Fibroblast of pulmonary artery (primary cell): ENCODE results near the gene SGK2.

Experiments used
- DNase-seq: peaks from one replicate; pipeline ENCODE4 v3.0.0-alpha.2; 2010; ENCODE audit warnings: low read depth
- H3K4me3 ChIP-seq: replicated peaks from 2 replicates; pipeline ENCODE4 v1.5.1; 2011; ENCODE audit warnings: low read depth, mild to moderate bottlenecking, control low read depth, low read length, moderate library complexity
- TF ChIP-seq, protein P1 (sequence below): IDR thresholded peaks from 2 replicates; pipeline ENCODE4 v1.5.1; 2011; ENCODE audit warnings: mild to moderate bottlenecking, control low read depth, low read length, inconsistent platforms; ENCODE audit errors: missing control alignments

Gene SGK2

DNA sequence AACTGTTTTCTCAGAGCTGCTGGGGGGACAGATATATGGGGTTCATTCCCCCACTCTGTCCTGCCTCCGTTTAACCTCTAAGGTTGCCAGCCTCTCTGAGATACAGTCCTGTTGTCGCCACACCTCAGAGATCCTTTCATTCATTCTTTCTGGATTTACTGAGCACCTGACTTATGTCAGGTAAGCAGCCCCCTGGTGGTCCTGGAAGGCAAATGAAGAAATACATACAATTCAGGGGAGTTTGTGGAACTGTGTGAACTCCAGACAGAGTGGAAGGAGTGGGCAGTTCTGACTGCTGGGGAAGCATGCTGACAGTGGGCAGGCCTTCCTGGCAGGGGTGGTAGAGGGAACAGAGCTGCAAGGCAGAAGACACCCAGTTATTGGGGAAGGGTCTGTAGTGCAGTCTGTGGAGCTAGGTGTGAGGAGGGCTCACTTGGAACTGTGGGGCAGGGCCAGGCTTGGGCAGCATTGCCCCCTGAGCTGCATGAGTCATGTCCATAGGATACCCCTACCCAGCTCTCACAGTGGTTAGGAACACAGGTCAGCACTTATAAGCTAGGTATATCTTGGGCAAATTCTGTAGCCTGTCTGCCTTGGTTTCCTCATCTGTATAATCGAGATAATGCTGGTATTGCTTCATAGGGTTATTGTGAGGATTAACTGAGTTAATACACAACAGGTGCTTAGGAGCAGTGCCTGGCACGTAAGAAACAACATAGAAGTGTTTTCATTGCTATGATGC lies 12.8 kb upstream of the SGK2 start:
- no peak overlapping the region for H3K4me3 ChIP-seq
- no peak for DNase-seq
- TF ChIP-seq, protein P1, sequence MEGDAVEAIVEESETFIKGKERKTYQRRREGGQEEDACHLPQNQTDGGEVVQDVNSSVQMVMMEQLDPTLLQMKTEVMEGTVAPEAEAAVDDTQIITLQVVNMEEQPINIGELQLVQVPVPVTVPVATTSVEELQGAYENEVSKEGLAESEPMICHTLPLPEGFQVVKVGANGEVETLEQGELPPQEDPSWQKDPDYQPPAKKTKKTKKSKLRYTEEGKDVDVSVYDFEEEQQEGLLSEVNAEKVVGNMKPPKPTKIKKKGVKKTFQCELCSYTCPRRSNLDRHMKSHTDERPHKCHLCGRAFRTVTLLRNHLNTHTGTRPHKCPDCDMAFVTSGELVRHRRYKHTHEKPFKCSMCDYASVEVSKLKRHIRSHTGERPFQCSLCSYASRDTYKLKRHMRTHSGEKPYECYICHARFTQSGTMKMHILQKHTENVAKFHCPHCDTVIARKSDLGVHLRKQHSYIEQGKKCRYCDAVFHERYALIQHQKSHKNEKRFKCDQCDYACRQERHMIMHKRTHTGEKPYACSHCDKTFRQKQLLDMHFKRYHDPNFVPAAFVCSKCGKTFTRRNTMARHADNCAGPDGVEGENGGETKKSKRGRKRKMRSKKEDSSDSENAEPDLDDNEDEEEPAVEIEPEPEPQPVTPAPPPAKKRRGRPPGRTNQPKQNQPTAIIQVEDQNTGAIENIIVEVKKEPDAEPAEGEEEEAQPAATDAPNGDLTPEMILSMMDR, result no peak

DNA sequence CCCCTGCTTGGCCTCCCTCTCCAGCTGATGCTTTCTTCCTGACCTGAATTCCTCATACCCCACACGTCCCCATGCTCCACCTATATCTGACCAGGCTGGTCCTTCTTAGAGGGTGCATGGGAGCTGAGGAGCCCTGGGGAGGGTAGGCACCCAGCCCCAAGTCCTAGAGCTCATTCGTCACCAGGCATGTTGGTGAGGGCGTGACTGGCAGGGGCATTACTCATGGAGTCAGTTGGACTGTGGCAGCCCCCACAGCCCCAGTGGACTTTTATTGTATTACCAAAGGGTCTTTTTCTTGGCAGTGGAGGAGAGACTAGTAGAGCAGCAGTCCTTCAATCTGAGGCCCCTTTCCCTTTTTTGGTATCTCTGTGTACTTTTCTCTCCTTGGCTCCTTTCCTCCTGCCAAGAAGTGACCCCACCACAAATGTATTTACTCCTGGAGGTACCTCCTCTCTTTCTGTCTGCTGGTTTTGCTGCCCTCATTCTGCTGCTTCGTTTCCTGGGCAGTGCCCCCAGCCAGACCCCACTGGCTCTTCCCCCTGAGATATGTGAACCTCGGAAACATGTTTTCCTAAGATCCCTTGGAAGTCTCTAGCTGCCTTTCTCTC lies 10.4 kb upstream of the SGK2 start:
- H3K4me3 ChIP-seq, result no peak overlapping the region
- DNase-seq, result no peak
- TF ChIP-seq, protein P1, result no peak

DNA sequence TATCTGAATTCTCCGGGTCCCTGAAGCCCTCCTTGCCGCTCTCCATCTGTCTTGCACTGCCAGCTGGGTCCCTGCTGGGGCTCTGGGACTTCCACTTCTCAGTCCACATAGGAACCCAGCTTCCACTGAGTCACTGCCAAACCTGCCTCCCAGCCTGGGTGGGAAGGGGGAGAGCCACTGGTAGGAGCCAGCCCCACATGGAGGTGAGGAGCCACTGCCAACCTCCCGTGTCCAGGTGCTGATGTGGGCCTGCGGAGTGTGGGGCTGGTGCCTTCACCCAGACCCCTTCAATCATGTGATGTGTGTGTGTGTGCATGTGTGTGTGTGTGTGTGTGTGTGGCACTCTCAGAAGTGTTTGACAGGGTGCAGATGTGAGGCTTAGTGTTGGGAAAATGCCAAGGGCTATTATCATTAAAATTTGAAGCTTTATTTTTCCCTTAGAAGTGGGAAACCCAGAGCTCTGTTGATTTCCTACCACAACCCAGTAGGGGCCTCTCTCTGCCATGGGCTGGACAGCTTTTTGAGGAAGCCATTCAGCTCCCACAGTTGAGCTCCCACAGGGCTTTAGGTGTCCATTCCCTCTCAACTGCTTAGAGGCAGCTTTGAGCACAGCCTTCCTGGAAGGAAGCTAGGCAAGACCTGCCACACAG lies 9.3 kb upstream of the SGK2 start:
- TF ChIP-seq, protein P1, result no peak
- DNase-seq, result no peak
- no peak overlapping the region for H3K4me3 ChIP-seq

DNA sequence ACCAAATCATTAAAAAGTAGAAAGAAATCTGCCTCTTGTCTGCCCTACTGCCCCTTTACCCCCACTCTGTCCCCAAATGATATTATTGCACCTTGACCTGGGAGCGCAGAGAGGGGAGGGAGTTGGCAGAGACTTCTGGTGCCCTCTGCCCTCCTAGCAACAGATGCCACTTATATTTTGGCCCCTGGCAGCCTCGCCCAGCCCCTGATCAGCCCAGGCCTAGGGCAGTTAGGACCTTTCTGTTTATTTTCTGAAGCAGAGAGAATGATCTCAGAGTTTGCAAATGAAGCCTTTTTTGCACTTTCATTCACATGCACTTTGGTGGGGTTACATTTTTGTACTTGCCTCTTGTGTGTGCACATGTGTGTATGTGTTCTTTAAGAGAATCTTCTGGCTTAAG lies 8.4 kb upstream of the SGK2 start:
- no peak for DNase-seq
- no peak overlapping the region for H3K4me3 ChIP-seq
- TF ChIP-seq, protein P1, result no peak

DNA sequence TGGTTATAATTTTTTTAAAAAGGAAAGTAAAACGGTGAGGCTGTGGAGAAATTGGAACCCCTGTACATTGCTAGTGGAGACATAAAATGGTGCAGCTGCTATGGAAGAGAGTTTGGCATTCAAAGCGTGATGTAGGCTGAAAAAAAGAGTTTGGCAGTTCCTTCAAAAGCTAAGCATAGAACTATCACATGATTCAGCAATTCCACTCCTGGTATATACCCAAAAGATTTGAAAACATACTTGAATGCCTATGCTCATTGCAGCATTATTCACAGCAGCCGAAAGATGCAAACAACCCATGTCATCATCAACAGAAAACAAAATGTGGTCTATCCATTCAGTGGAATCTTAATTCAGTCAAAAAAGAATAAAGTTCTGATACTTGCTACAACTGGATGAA lies 4.5 kb upstream of the SGK2 start:
- H3K4me3 ChIP-seq, result no peak overlapping the region
- no peak for DNase-seq
- TF ChIP-seq, protein P1, result no peak

DNA sequence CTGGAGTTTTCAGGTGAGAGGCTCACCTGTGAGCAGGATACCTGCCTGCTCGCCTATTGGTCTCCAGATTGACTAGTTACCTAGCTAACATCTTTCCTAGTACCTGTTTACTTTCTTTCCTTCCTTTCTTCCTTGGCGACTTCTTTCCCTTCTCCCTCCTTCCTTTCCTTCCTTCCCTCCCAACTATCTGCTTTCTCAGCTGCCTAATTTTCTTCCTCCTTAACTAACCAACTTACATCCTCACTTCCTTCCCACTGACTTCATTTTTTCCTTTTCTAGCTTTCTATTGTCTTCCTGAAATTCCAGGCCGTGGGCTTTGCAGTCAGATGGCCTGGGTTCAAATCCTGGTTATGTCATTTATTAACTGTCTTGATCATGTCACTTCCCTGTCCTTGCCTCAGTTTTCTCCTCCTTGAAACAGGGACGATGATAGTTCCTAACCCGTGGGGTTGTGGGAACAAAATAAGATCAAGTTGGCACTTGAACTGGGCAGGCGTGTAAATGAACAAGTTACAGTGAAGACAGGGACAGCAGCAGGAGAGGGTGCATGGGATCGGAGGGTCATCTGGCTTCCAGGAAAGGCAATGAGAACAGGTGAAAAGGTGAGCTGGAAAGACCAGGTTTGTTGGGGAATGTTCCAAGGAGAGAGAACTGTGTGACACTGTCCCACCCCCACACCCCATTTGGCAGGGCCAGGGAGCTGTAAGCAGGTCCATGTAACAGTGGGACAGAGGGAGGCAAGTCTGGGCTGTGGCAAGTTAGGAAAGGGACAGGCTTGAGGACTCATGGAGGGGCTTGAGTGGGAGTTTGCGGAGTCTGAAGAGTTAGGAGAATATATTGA lies 540 bp downstream of the SGK2 start:
- DNase-seq, result no peak
- H3K4me3 ChIP-seq, result no peak overlapping the region
- TF ChIP-seq, protein P1, result no peak
